ENCODE measurements around the gene TPPP2. TPM values are rescaled to one million over a fixed set of nuclear protein-coding genes. Genes with fewer than 3 reads are reported as not detected.

TPPP2 gene
- total and polyA plus RNA-seq, 9 of the 15 experiments (the other 6 are each of a cell fraction or from before 2014, with no cell fraction given) = 0.18 TPM; not detected in 8

- TF ChIP-seq MGA (IDR thresholded peaks at IDR 0.05) (peak; percentile 57; the same call in 1 of the 2 replicates), FOXO4 (CRISPR knock-in tag; IDR thresholded peaks at IDR 0.05) (no peak), FOXA1 (IDR thresholded peaks at IDR 0.05; ENCODE audit: borderline replicate concordance) (no peak), SNRNP70 (optimal IDR thresholded peaks at IDR 0.05; ENCODE audit: low read depth, low read length) (no peak), EGR1 (conservative IDR thresholded peaks at IDR 0.05) (peak; percentile 26; the same call in 1 of the 2 replicates), SMAD1 (IDR thresholded peaks at IDR 0.05; ENCODE audit: low read depth, low read length, partially characterized antibody) (no peak), PCBP1 (IDR thresholded peaks at IDR 0.05; ENCODE audit: low read depth, low read length, poor library complexity, severe bottlenecking) (peak; percentile 43), ZNF717 (CRISPR knock-in tag; IDR thresholded peaks at IDR 0.05) (no peak), VEZF1 (CRISPR knock-in tag; IDR thresholded peaks at IDR 0.05) (peak; percentile 74)
These were observed 4.4 kb upstream of the TPPP2 start (continued) for GRCh38 chr14:21025371-21026273.

Measured in K562 (cell line).